Mesenchymal stem cell (in vitro differentiated cells and primary cell): ENCODE measurements around the gene CCNL1.

ENCODE experiments used
- DNase-seq: peaks from one replicate; pipeline ENCODE4 v3.0.0-alpha.2; 2013
- H2AFZ ChIP-seq: one replicate; pipeline ENCODE4 v1.6.1; 2013; ENCODE audit warnings: low read depth, mild to moderate bottlenecking, control low read depth, inconsistent platforms, low read length, moderate library complexity
- H2AK5ac ChIP-seq: 2 replicates; pipeline ENCODE4 v1.6.1; 2013; ENCODE audit warnings: low read length, moderate library complexity, mild to moderate bottlenecking, inconsistent platforms; ENCODE audit not compliant: severe bottlenecking
- H2BK120ac ChIP-seq: one replicate; pipeline ENCODE4 v1.6.1; 2013; ENCODE audit warnings: low read depth, mild to moderate bottlenecking, inconsistent platforms, low read length, moderate library complexity
- H2BK12ac ChIP-seq, 2 experiments: one replicate each; pipeline ENCODE4 v1.6.1; 2013; ENCODE audit warnings: inconsistent platforms in 2 of 2, low read length in 2 of 2, mild to moderate bottlenecking in 2 of 2, moderate library complexity in 2 of 2, control low read depth in 1 of 2
- H2BK15ac ChIP-seq: one replicate; pipeline ENCODE4 v1.6.1; 2013; ENCODE audit warnings: mild to moderate bottlenecking, low read depth, inconsistent platforms; ENCODE audit not compliant: poor library complexity, severe bottlenecking
- H2BK5ac ChIP-seq: 2 replicates; pipeline ENCODE4 v1.6.1; 2013; ENCODE audit warnings: low read depth, mild to moderate bottlenecking, low read length, control low read depth, inconsistent platforms; ENCODE audit not compliant: poor library complexity, severe bottlenecking
- H3K14ac ChIP-seq, 2 experiments: one replicate each; pipeline ENCODE4 v1.6.1; 2013; ENCODE audit warnings: inconsistent platforms in 2 of 2, low read length in 2 of 2, control low read depth in 1 of 2, mild to moderate bottlenecking in 1 of 2, moderate library complexity in 1 of 2
- H3K18ac ChIP-seq, 2 experiments: one replicate each; pipeline ENCODE4 v1.6.1; 2013; ENCODE audit warnings: inconsistent platforms in 2 of 2, low read length in 2 of 2, control low read depth in 1 of 2, low read depth in 1 of 2, mild to moderate bottlenecking in 1 of 2
- H3K23ac ChIP-seq, 2 experiments: one replicate each; pipeline ENCODE4 v1.6.1; 2013; ENCODE audit warnings: inconsistent platforms in 2 of 2, low read length in 2 of 2, mild to moderate bottlenecking in 2 of 2, moderate library complexity in 2 of 2, control low read depth in 1 of 2
- H3K27ac ChIP-seq: 2 replicates; pipeline ENCODE4 v1.5.1; 2013; ENCODE audit warnings: mild to moderate bottlenecking, moderate library complexity, low read length, control low read depth, inconsistent platforms; ENCODE audit not compliant: poor library complexity, severe bottlenecking
- H3K27me3 ChIP-seq, 2 experiments: 2 replicates each; pipeline versions ENCODE4 v1.6.1 to v1.7.0; 2013; ENCODE audit warnings: low read length in 2 of 2, mild to moderate bottlenecking in 2 of 2, moderate library complexity in 2 of 2, control low read depth in 1 of 2, inconsistent platforms in 1 of 2; ENCODE audit not compliant: control insufficient read depth in 1 of 2, insufficient read depth in 1 of 2
- H3K36me3 ChIP-seq, 2 experiments: 2 replicates each; pipeline versions ENCODE4 v1.6.1 to v1.7.0; 2013; ENCODE audit warnings: low read length in 2 of 2, control low read depth in 1 of 2, inconsistent platforms in 1 of 2, low read depth in 1 of 2, mild to moderate bottlenecking in 1 of 2; ENCODE audit not compliant: insufficient read depth in 2 of 2, control insufficient read depth in 1 of 2
- H3K4ac ChIP-seq, 2 experiments: one replicate each; pipeline ENCODE4 v1.6.1; 2013; ENCODE audit warnings: inconsistent platforms in 2 of 2, low read length in 2 of 2, mild to moderate bottlenecking in 2 of 2, moderate library complexity in 2 of 2, control low read depth in 1 of 2, low read depth in 1 of 2
- H3K4me1 ChIP-seq: 2 replicates; pipeline ENCODE4 v1.6.1; 2013; ENCODE audit warnings: low read depth, low read length, control low read depth; ENCODE audit not compliant: control insufficient read depth, insufficient read depth
- H3K4me2 ChIP-seq: 2 replicates; pipeline ENCODE4 v1.6.1; 2013; ENCODE audit warnings: low read length, mild to moderate bottlenecking, inconsistent platforms; ENCODE audit not compliant: poor library complexity, severe bottlenecking
- H3K4me3 ChIP-seq, 2 experiments: 2 replicates each; pipeline versions ENCODE4 v1.5.1 to v1.7.0; 2013; ENCODE audit warnings: low read length in 2 of 2, mild to moderate bottlenecking in 2 of 2, control low read depth in 1 of 2, low read depth in 1 of 2; ENCODE audit not compliant: insufficient read depth in 1 of 2
- H3K79me1 ChIP-seq: replicated peaks from 2 replicates; pipeline ENCODE4 v1.6.1; 2013; ENCODE audit warnings: mild to moderate bottlenecking, control low read depth, low read length, inconsistent platforms; ENCODE audit not compliant: poor library complexity, severe bottlenecking
- H3K9ac ChIP-seq: 2 replicates; pipeline ENCODE4 v1.7.0; 2013; ENCODE audit warnings: mild to moderate bottlenecking, low read length, moderate library complexity
- H3K9me3 ChIP-seq: 2 replicates; pipeline ENCODE4 v1.7.0; 2013; ENCODE audit warnings: mild to moderate bottlenecking, low read length; ENCODE audit not compliant: control insufficient read depth
- H4K8ac ChIP-seq: one replicate; pipeline ENCODE4 v1.6.1; 2013; ENCODE audit warnings: inconsistent platforms, mild to moderate bottlenecking, low read length, moderate library complexity
- H4K91ac ChIP-seq: one replicate; pipeline ENCODE4 v1.6.1; 2013; ENCODE audit warnings: mild to moderate bottlenecking, low read length, inconsistent platforms
- WGBS: methylation state at CpG from one replicate; pipeline ENCODE4 v1.1.7; 2013; ENCODE audit warnings: mixed read lengths; 5-methylcytosine and 5-hydroxymethylcytosine counted together

CCNL1 gene

GRCh38 chr3:157128771-157129681, 30.9 kb downstream of the CCNL1 start:
- H4K8ac ChIP-seq = peak overlapping the region; percentile 81
- peak; percentile 54 for DNase-seq
- H3K4ac ChIP-seq = peak overlapping the region; percentile 36 to 47
- H3K4me2 ChIP-seq = no peak overlapping the region
- peak overlapping the region in 1 of 2 experiments; percentile 57 for H3K14ac ChIP-seq
- peak overlapping the region; percentile 70 for H4K91ac ChIP-seq
- H2AFZ ChIP-seq = no peak overlapping the region
- no peaks in the 10 kb centered on the region for H3K36me3 ChIP-seq
- H3K4me3 ChIP-seq = no peak overlapping the region
- H2BK12ac ChIP-seq = peak overlapping the region; percentile 69 to 99
- peak overlapping the region; percentile 50 to 76 for H3K18ac ChIP-seq
- peak overlapping the region; percentile 71 for H2BK5ac ChIP-seq
- peak overlapping the region; percentile 90 for H3K27ac ChIP-seq
- H2BK15ac ChIP-seq = peak overlapping the region; percentile 91
- WGBS = 64% methylated on average over 13 of the region's 14 CpGs
- peak overlapping the region; percentile 58 for H3K9ac ChIP-seq
- peaks cover 44% of the 10 kb centered on the region for H3K4me1 ChIP-seq
- H2AK5ac ChIP-seq = peak overlapping the region; percentile 84
- no peaks in the 10 kb centered on the region for H3K27me3 ChIP-seq
- H3K79me1 ChIP-seq = peaks cover 1% of the 10 kb centered on the region
- H2BK120ac ChIP-seq = peak overlapping the region; percentile 66
- no peaks in the 10 kb centered on the region for H3K9me3 ChIP-seq
- H3K23ac ChIP-seq = no peak overlapping the region

- H3K23ac ChIP-seq = no peak overlapping the region
- H3K4me2 ChIP-seq = no peak overlapping the region
- peak; percentile 96 for DNase-seq
- 16% methylated on average over 7 of the region's 8 CpGs for WGBS
- peak overlapping the region; percentile 60 for H2BK15ac ChIP-seq
- H3K4me1 ChIP-seq = peaks cover 44% of the 10 kb centered on the region
- peaks cover under 1% of the 10 kb centered on the region for H3K79me1 ChIP-seq
- H4K91ac ChIP-seq = peak overlapping the region; percentile 43
- H3K9me3 ChIP-seq = no peaks in the 10 kb centered on the region
- peak overlapping the region; percentile 58 for H3K9ac ChIP-seq
- peak overlapping the region; percentile 90 for H3K27ac ChIP-seq
- H3K4me3 ChIP-seq = no peak overlapping the region
- peak overlapping the region; percentile 27 for H2BK120ac ChIP-seq
- peak overlapping the region; percentile 97 for H2AK5ac ChIP-seq
- H2AFZ ChIP-seq = peak overlapping the region; percentile 67
- H4K8ac ChIP-seq = peak overlapping the region; percentile 47
- peak overlapping the region; percentile 69 to 75 for H2BK12ac ChIP-seq
- H2BK5ac ChIP-seq = peak overlapping the region; percentile 71
- peak overlapping the region in 1 of 2 experiments; percentile 47 for H3K4ac ChIP-seq
- H3K27me3 ChIP-seq = no peaks in the 10 kb centered on the region
- peak overlapping the region; percentile 64 to 68 for H3K18ac ChIP-seq
- no peaks in the 10 kb centered on the region for H3K36me3 ChIP-seq
- H3K14ac ChIP-seq = no peak overlapping the region
These were observed 31.8 kb downstream of the CCNL1 start for GRCh38 chr3:157127831-157128767.

- no peak for DNase-seq
- Histone ChIP-seq H3K14ac (no peak overlapping the region), H2AK5ac (peak overlapping the region; percentile 82), H2BK12ac (no peak overlapping the region), H3K4me1 (peaks cover 42% of the 10 kb centered on the region), H4K91ac (no peak overlapping the region), H2BK5ac (peak overlapping the region; percentile 35), H3K23ac (no peak overlapping the region), H3K4ac (peak overlapping the region in 1 of 2 experiments; percentile 1), H4K8ac (no peak overlapping the region), H3K9me3 (no peaks in the 10 kb centered on the region), H2BK15ac (no peak overlapping the region), H3K4me2 (no peak overlapping the region), H3K4me3 (no peak overlapping the region), H3K27ac (peak overlapping the region; percentile 33), H3K36me3 (no peaks in the 10 kb centered on the region), H3K9ac (peak overlapping the region; percentile 58), H3K79me1 (no peaks in the 10 kb centered on the region), H3K27me3 (no peaks in the 10 kb centered on the region), H3K18ac (peak overlapping the region in 1 of 2 experiments; percentile 61), H2AFZ (no peak overlapping the region), H2BK120ac (no peak overlapping the region)
- WGBS = 96% methylated on average over 3 of the region's 5 CpGs
These were observed 32.7 kb downstream of the CCNL1 start for GRCh38 chr3:157127268-157127667.
